ENCODE measurements around the gene ATG7. TPM values are rescaled to one million over a fixed set of nuclear protein-coding genes. Genes with fewer than 3 reads are reported as not detected.

The ATG7 gene
- total RNA-seq, 1 experiment from 2014 or later = 29.3 TPM

GRCh38 chr3:11393401-11393800, 121.2 kb downstream of the ATG7 start:
- POLR2A ChIA-PET = no interaction called here
- RAD21 ChIA-PET (ENCODE audit: low non-redundant PET in 1 of 2, low total read pairs in 2 of 2, uncharacterized antibody in 2 of 2, unreplicated experiment in 2 of 2) = no interaction called here
- BruUV-seq (replicated peaks) = no TSS peak

More at GRCh38 chr3:11393401-11393800, 121.2 kb downstream of the ATG7 start:
- Histone ChIP-seq H3K9ac (ENCODE audit: low read length) (no peak overlapping the region), H3K27me3 (ENCODE audit: insufficient read depth, low read length) (no peaks in the 10 kb centered on the region), H2AFZ (ENCODE audit: low read depth, low read length, poor library complexity, severe bottlenecking) (no peak overlapping the region), H3K79me2 (ENCODE audit: insufficient read depth, low read length) (no peaks in the 10 kb centered on the region), H3K4me3 (replicated peaks in 1 of 2; ENCODE audit: low read depth in 1 of 2, low read length in 2 of 2) (no peak overlapping the region), H3K9me3 (ENCODE audit: control insufficient read depth in 1 of 2, insufficient read depth in 1 of 2, low read depth in 1 of 2, low read length in 2 of 2) (no peaks in the 10 kb centered on the region), H3K36me3 (ENCODE audit: control insufficient read depth in 1 of 2, insufficient read depth in 2 of 2, low read length in 2 of 2) (no peaks in the 10 kb centered on the region), H3K4me2 (ENCODE audit: low read length) (no peak overlapping the region), H3K27ac (ENCODE audit: low read depth, low read length) (no peak overlapping the region), H3K4me1 (ENCODE audit: control insufficient read depth in 1 of 2, insufficient read depth in 2 of 2, low read length in 2 of 2) (no peaks in the 10 kb centered on the region), H3K9me2 (ENCODE audit: insufficient read depth) (no peaks in the 10 kb centered on the region), H4K20me1 (ENCODE audit: insufficient read depth) (no peaks in the 10 kb centered on the region)
- intact Hi-C loops (cut with micrococcal nuclease) = no loop called here
- TF ChIP-seq REST (IDR thresholded peaks at IDR 0.05; ENCODE audit: low read depth) (no peak), ZNF274 (IDR thresholded peaks at IDR 0.05; ENCODE audit: low read depth, low read length) (no peak), EGR1 (IDR thresholded peaks at IDR 0.05; ENCODE audit: low read depth) (no peak), SIN3A (IDR thresholded peaks at IDR 0.05; ENCODE audit: low read depth) (no peak), SP1 (IDR thresholded peaks at IDR 0.05; ENCODE audit: low read depth) (no peak), TCF7L2 (IDR thresholded peaks at IDR 0.05; ENCODE audit: borderline replicate concordance, extremely low read depth, insufficient read depth, insufficient read length) (no peak), POLR2A (IDR thresholded peaks at IDR 0.05; ENCODE audit: borderline replicate concordance, extremely low read depth, insufficient read depth, insufficient read length) (no peak), POLR2AphosphoS5 (IDR thresholded peaks at IDR 0.05; ENCODE audit: low read depth, low read length) (no peak), ZFX (IDR thresholded peaks at IDR 0.05) (no peak)
- ATAC-seq = no peak
- DNase-seq (ENCODE audit: low read depth, low spot score) = no peak
- CTCF ChIA-PET = no interaction called here

Data from HCT116 (cell line).